Measurements from ENCODE around the gene CIDEA.

DNA sequence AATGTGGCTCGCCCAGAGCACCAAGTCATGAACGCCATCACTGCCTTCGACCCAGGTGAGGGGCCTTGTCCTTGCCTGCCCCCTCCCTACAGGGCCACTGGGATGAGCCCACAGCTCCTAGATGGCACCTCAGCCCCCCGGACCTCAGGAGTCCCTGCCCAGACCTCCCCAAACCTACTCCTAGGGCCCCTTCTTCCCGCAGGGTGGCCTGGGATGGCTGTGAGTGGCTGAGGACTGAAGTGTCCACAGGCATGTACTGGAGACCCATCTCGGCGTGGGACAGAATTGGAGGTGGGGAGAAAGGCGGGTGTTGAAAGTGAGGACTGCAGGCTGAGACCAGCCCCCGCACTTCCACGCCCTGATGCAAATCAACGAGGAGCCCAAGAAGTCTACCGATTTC lies 51.0 kb downstream of the CIDEA start:
- TF ChIP-seq POLR2AphosphoS5 (IDR thresholded peaks at IDR 0.05) (no peak), POLR2A (IDR thresholded peaks at IDR 0.05; ENCODE audit: low read depth) (no peak), EP300 (IDR thresholded peaks at IDR 0.05) (no peak)
- TF ChIP-seq, protein P1, sequence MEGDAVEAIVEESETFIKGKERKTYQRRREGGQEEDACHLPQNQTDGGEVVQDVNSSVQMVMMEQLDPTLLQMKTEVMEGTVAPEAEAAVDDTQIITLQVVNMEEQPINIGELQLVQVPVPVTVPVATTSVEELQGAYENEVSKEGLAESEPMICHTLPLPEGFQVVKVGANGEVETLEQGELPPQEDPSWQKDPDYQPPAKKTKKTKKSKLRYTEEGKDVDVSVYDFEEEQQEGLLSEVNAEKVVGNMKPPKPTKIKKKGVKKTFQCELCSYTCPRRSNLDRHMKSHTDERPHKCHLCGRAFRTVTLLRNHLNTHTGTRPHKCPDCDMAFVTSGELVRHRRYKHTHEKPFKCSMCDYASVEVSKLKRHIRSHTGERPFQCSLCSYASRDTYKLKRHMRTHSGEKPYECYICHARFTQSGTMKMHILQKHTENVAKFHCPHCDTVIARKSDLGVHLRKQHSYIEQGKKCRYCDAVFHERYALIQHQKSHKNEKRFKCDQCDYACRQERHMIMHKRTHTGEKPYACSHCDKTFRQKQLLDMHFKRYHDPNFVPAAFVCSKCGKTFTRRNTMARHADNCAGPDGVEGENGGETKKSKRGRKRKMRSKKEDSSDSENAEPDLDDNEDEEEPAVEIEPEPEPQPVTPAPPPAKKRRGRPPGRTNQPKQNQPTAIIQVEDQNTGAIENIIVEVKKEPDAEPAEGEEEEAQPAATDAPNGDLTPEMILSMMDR (IDR thresholded peaks at IDR 0.05) = no peak
